GM12892 (cell line): Measurements from ENCODE around the gene RNF125.

Experiments
- POLR2A ChIP-seq: IDR thresholded peaks from 2 replicates; pipeline ENCODE4 v1.6.1; 2011; ENCODE audit warnings: low read depth, low read length, control low read depth
- POLR2AphosphoS5 ChIP-seq: IDR thresholded peaks from 2 replicates; pipeline ENCODE4 v1.6.1; 2011; ENCODE audit warnings: low read depth, low read length, control low read depth
- TAF1 ChIP-seq: IDR thresholded peaks from 2 replicates; pipeline ENCODE4 v1.6.1; 2011; ENCODE audit warnings: low read depth, mild to moderate bottlenecking, control low read depth, low read length, borderline replicate concordance

- TF ChIP-seq POLR2AphosphoS5 (no peak), TAF1 (no peak), POLR2A (no peak)
These were observed 44.6 kb upstream of the RNF125 start for GRCh38 chr18:31973929-31974546.
